ENCODE data around the gene HSPA1B. TPM values are rescaled to one million over a fixed set of nuclear protein-coding genes. Genes with fewer than 3 reads are reported as not detected.
A peak's percentile ranks its signal among the peaks of the same experiment; 100 is the strongest.
"Not testable (repeated sequence)": the region's sequence is repeated elsewhere in the genome, so short reads cannot be mapped to it uniquely, and the experiment has no call there.

HSPA1B gene
- polyA plus RNA-seq, 1 donor from 2014 or later: 120 TPM

DNA sequence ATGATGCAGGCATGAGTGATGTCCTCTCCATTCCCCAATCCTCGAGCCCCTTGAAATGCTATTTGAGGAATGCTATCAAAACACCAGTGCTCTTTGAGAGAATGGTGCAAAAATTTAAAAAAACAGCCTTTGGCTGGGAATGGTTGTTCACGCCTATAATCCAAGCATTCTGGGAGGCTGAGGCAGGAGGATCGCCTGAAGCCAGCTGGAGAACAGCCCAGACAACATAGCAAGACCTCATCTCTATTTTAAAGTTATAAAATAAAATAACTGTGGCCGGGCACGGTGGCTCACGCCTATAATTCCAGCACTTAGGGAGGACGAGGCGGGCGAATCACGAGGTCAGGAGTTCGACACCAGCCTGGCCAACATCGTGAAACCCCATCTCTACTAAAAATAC lies 27.8 kb upstream of the HSPA1B start:
- no peak overlapping the region for H3K4me3 ChIP-seq (ENCODE audit: low read length)
- TF ChIP-seq POLR2AphosphoS5 (IDR thresholded peaks at IDR 0.05) (no peak), EP300 (conservative IDR thresholded peaks at IDR 0.05; ENCODE audit: poor library complexity, severe bottlenecking) (no peak), EZH2 (IDR thresholded peaks at IDR 0.05; ENCODE audit: borderline replicate concordance, insufficient read depth, low read length, poor library complexity, severe bottlenecking) (no peak), RAD21 (conservative IDR thresholded peaks at IDR 0.05) (no peak)
- H4K20me1 ChIP-seq (ENCODE audit: insufficient read depth): no peaks in the 10 kb centered on the region
- no peaks in the 10 kb centered on the region for H3F3A ChIP-seq (ENCODE audit: insufficient read depth, low read length, poor library complexity, severe bottlenecking)
- H3K9me3 ChIP-seq (ENCODE audit: low read length): no peaks in the 10 kb centered on the region
- no peaks in the 10 kb centered on the region for H3K27me3 ChIP-seq (ENCODE audit: insufficient read depth, low read depth, low read length)
- H3K27ac ChIP-seq (ENCODE audit: low read length): no peak overlapping the region
- H3K4me2 ChIP-seq (ENCODE audit: low read length): no peak overlapping the region
- H3K9ac ChIP-seq (ENCODE audit: low read length): no peak overlapping the region
- no peak overlapping the region for H2AFZ ChIP-seq (ENCODE audit: low read depth, low read length)
- no peaks in the 10 kb centered on the region for H3K36me3 ChIP-seq (ENCODE audit: insufficient read depth, low read length)
- H3K79me2 ChIP-seq (replicated peaks; ENCODE audit: insufficient read depth, low read length): peaks cover 5% of the 10 kb centered on the region
- H3K9me2 ChIP-seq (ENCODE audit: insufficient read depth, low read length): no peaks in the 10 kb centered on the region

DNA sequence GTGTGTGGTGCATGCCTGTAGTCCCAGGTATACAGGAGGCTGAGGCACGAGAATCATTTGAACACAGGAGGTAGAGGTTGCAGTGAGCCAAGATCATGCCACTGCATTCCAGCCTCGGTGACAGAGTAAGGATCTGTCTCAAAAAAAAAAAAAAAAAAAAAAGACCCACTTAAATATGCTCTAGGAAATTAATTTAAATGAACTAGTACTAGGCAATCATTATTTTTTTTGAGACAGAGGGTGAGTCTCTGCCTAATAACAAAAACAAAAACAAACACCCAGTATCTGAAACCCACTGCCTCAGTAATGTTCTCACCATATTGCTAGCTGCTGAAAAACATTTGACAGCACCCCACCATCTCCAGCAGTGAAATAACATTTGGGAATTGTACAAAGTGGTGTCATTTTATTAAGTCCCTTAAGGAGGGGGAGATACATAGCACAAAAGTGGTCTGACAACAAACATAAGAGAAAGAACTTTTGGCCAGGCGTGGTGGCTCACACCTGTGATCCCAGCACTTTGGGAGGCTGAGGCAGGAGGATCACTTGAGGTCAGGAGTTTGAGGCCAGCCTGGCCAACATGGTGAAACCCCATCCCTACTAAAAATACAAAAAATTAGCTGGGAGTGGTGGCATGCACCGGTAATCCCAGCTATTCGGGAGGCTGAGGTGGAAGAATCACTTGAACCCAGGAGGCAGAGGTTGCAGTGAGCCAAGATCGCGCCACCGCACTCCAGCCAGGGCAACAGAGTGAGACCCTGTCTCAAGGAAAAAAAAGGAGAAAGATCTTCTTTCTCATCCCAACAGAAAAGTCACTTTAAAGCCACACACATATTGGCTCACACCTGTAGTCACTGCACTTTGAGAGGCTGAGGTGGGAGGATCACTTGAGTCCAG lies 26.3 kb upstream of the HSPA1B start:
- not testable (repeated sequence) for H3K9me2 ChIP-seq (ENCODE audit: insufficient read depth, low read length); H3K4me2 ChIP-seq (ENCODE audit: low read length); H3K79me2 ChIP-seq (replicated peaks; ENCODE audit: insufficient read depth, low read length); H3K9me3 ChIP-seq (ENCODE audit: low read length); H3K27ac ChIP-seq (ENCODE audit: low read length); H2AFZ ChIP-seq (ENCODE audit: low read depth, low read length); H3K9ac ChIP-seq (ENCODE audit: low read length); H3K4me3 ChIP-seq (ENCODE audit: low read length); H4K20me1 ChIP-seq (ENCODE audit: insufficient read depth); H3K27me3 ChIP-seq (ENCODE audit: insufficient read depth, low read depth, low read length); H3F3A ChIP-seq (ENCODE audit: insufficient read depth, low read length, poor library complexity, severe bottlenecking); H3K36me3 ChIP-seq (ENCODE audit: insufficient read depth, low read length)

DNA sequence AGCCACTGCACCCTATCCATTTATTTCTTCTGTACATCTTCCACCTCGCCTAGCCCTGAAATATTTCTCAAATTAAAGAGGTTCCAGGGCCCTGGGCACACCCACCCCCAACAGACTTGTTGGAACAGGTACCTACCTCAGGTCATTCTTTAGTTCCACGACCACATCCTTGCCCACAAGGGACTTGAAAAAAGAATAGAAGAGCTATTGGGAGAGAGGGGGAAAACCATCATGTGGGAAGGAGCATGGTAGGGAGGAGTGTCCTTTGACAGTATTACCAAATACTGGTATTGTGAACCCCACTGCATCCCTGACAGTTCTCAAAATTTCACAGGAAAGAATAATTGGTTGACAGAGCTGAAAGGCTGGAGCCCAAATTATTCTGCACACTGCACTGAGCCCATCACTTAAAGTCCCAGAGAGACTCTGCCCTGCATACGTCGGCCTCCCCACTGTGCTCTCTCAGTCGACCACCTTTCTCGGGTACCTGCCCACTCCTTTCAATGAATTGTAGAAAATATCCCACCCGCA lies 21.5 kb upstream of the HSPA1B start:
- Histone ChIP-seq H3K9me2 (ENCODE audit: insufficient read depth, low read length) (no peaks in the 10 kb centered on the region), H3K9ac (ENCODE audit: low read length) (peak overlapping the region; percentile 78), H3K9me3 (ENCODE audit: low read length) (no peaks in the 10 kb centered on the region), H2AFZ (ENCODE audit: low read depth, low read length) (peak overlapping the region; percentile 70), H3F3A (ENCODE audit: insufficient read depth, low read length, poor library complexity, severe bottlenecking) (no peaks in the 10 kb centered on the region), H3K79me2 (replicated peaks; ENCODE audit: insufficient read depth, low read length) (peaks cover 9% of the 10 kb centered on the region), H3K27ac (ENCODE audit: low read length) (peak overlapping the region; percentile 83), H3K27me3 (ENCODE audit: insufficient read depth, low read depth, low read length) (no peaks in the 10 kb centered on the region), H3K4me2 (ENCODE audit: low read length) (peak overlapping the region; percentile 77), H3K4me3 (ENCODE audit: low read length) (peak overlapping the region; percentile 76), H3K36me3 (ENCODE audit: insufficient read depth, low read length) (no peaks in the 10 kb centered on the region), H4K20me1 (ENCODE audit: insufficient read depth) (no peaks in the 10 kb centered on the region)
- TF ChIP-seq POLR2AphosphoS5 (IDR thresholded peaks at IDR 0.05): no peak
- TF ChIP-seq, protein P1, sequence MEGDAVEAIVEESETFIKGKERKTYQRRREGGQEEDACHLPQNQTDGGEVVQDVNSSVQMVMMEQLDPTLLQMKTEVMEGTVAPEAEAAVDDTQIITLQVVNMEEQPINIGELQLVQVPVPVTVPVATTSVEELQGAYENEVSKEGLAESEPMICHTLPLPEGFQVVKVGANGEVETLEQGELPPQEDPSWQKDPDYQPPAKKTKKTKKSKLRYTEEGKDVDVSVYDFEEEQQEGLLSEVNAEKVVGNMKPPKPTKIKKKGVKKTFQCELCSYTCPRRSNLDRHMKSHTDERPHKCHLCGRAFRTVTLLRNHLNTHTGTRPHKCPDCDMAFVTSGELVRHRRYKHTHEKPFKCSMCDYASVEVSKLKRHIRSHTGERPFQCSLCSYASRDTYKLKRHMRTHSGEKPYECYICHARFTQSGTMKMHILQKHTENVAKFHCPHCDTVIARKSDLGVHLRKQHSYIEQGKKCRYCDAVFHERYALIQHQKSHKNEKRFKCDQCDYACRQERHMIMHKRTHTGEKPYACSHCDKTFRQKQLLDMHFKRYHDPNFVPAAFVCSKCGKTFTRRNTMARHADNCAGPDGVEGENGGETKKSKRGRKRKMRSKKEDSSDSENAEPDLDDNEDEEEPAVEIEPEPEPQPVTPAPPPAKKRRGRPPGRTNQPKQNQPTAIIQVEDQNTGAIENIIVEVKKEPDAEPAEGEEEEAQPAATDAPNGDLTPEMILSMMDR (IDR thresholded peaks at IDR 0.05; ENCODE audit: poor library complexity, severe bottlenecking): no peak
- TF ChIP-seq EZH2 (IDR thresholded peaks at IDR 0.05; ENCODE audit: borderline replicate concordance, insufficient read depth, low read length, poor library complexity, severe bottlenecking): no peak
- no peak for TF ChIP-seq EP300 (conservative IDR thresholded peaks at IDR 0.05; ENCODE audit: poor library complexity, severe bottlenecking)
- TF ChIP-seq SMC3 (conservative IDR thresholded peaks at IDR 0.05; ENCODE audit: poor library complexity): no peak
- no peak for TF ChIP-seq RAD21 (conservative IDR thresholded peaks at IDR 0.05)
- no peak for TF ChIP-seq TAF1 (IDR thresholded peaks at IDR 0.05; ENCODE audit: low read depth)
- TF ChIP-seq, protein P2, sequence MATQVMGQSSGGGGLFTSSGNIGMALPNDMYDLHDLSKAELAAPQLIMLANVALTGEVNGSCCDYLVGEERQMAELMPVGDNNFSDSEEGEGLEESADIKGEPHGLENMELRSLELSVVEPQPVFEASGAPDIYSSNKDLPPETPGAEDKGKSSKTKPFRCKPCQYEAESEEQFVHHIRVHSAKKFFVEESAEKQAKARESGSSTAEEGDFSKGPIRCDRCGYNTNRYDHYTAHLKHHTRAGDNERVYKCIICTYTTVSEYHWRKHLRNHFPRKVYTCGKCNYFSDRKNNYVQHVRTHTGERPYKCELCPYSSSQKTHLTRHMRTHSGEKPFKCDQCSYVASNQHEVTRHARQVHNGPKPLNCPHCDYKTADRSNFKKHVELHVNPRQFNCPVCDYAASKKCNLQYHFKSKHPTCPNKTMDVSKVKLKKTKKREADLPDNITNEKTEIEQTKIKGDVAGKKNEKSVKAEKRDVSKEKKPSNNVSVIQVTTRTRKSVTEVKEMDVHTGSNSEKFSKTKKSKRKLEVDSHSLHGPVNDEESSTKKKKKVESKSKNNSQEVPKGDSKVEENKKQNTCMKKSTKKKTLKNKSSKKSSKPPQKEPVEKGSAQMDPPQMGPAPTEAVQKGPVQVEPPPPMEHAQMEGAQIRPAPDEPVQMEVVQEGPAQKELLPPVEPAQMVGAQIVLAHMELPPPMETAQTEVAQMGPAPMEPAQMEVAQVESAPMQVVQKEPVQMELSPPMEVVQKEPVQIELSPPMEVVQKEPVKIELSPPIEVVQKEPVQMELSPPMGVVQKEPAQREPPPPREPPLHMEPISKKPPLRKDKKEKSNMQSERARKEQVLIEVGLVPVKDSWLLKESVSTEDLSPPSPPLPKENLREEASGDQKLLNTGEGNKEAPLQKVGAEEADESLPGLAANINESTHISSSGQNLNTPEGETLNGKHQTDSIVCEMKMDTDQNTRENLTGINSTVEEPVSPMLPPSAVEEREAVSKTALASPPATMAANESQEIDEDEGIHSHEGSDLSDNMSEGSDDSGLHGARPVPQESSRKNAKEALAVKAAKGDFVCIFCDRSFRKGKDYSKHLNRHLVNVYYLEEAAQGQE (IDR thresholded peaks at IDR 0.05; ENCODE audit: borderline replicate concordance): no peak
- no peak for TF ChIP-seq MXI1 (conservative IDR thresholded peaks at IDR 0.05; ENCODE audit: poor library complexity, severe bottlenecking)

Data from neural cell (in vitro differentiated cells).